HUES48 (cell line): Measurements from ENCODE around the gene GXYLT1.
"Not testable (repeated sequence)": the region's sequence is repeated elsewhere in the genome, so short reads cannot be mapped to it uniquely, and the experiment has no call there.

Experiments
- H3K27ac ChIP-seq: one replicate; pipeline ENCODE4 v1.7.0; 2013; ENCODE audit warnings: low read depth, low read length, inconsistent platforms
- H3K27me3 ChIP-seq: 2 replicates; pipeline ENCODE4 v1.6.1; 2013; ENCODE audit warnings: mild to moderate bottlenecking, low read length; ENCODE audit not compliant: control insufficient read depth, insufficient read depth
- H3K36me3 ChIP-seq: 2 replicates; pipeline ENCODE4 v1.6.1; 2013; ENCODE audit warnings: low read length; ENCODE audit not compliant: control insufficient read depth, insufficient read depth
- H3K4me1 ChIP-seq: 2 replicates; pipeline ENCODE4 v1.6.1; 2013; ENCODE audit warnings: mild to moderate bottlenecking, low read length; ENCODE audit not compliant: control insufficient read depth, insufficient read depth
- H3K4me3 ChIP-seq: 2 replicates; pipeline ENCODE4 v1.5.1; 2013; ENCODE audit warnings: mild to moderate bottlenecking, low read depth, low read length
- H3K9ac ChIP-seq: 2 replicates; pipeline ENCODE4 v1.6.1; 2013; ENCODE audit warnings: mild to moderate bottlenecking, low read depth, low read length, moderate library complexity
- H3K9me3 ChIP-seq: 2 replicates; pipeline ENCODE4 v1.6.1; 2013; ENCODE audit warnings: low read length; ENCODE audit not compliant: control insufficient read depth, insufficient read depth

GXYLT1 gene

GRCh38 chr12:42124764-42125387, 19.8 kb downstream of the GXYLT1 start:
- Histone ChIP-seq H3K9me3 (no peaks in the 10 kb centered on the region), H3K27me3 (no peaks in the 10 kb centered on the region), H3K4me3 (no peak overlapping the region; the same call in 1 of the 2 replicates), H3K27ac (peak overlapping the region; percentile 56), H3K4me1 (peaks cover 30% of the 10 kb centered on the region), H3K9ac (no peak overlapping the region), H3K36me3 (no peaks in the 10 kb centered on the region)

DNA sequence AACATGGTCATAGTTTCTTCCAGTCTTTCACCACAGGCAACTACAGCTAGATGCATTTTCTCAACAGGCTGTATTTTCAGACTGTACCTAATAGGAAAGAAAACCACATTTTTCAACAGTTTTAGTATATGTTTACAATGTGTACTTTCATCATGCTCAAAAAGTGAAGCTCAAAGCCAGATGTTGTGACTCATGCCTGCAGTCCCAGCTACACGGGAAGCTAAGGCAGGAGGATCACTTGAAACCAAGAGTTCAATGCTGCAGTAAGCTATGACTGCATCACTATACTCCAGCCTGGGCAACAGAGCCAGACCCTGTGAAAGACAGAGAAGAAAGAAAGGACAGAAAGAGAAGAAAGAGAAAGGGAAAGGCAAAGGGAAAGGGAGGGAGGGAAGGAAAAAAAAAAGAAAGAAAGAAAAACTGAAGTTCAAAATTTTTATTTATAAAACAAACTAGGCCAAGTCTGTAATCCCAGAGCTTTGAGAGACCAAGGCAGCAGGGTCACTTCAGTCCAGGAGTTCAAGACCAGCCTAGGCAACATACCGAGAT, 25.5 kb downstream of the GXYLT1 start:
- Histone ChIP-seq H3K9ac (no peak overlapping the region), H3K36me3 (peaks cover 6% of the 10 kb centered on the region; the same call in 1 of the 2 replicates), H3K9me3 (no peaks in the 10 kb centered on the region), H3K4me1 (peaks cover 3% of the 10 kb centered on the region; the same call in 1 of the 2 replicates), H3K27me3 (no peaks in the 10 kb centered on the region), H3K4me3 (no peak overlapping the region), H3K27ac (no peak overlapping the region)

GRCh38 chr12:42118136-42118879, 26.4 kb downstream of the GXYLT1 start:
- H3K27me3 ChIP-seq: no peaks in the 10 kb centered on the region
- H3K9ac ChIP-seq: no peak overlapping the region
- H3K9me3 ChIP-seq: no peaks in the 10 kb centered on the region
- H3K36me3 ChIP-seq: peaks cover 6% of the 10 kb centered on the region; the same call in 1 of the 2 replicates
- H3K27ac ChIP-seq: no peak overlapping the region
- H3K4me3 ChIP-seq: no peak overlapping the region
- no peaks in the 10 kb centered on the region for H3K4me1 ChIP-seq

DNA sequence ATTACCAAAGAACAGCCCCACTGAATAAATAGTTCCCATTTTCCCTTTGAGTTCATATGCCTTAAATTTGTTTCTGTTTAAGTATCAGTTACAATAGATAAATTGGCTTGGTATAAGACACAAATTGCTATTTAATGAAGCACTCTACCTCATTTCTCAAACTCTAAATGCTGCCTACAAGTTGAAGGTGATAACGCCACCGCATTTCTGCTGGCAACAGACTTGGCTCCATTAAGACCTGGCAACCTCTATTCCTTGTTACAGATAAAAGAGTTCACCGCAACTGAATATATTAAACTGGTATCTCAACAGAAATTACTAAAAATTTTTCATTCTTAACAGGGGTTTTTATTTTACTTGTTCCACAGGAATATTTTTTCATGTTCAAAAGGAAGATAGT, 35.6 kb downstream of the GXYLT1 start:
- Histone ChIP-seq H3K9me3 (peaks cover 19% of the 10 kb centered on the region; the same call in 1 of the 2 replicates), H3K4me3 (no peak overlapping the region), H3K4me1 (no peaks in the 10 kb centered on the region), H3K36me3 (no peaks in the 10 kb centered on the region; the same call in 1 of the 2 replicates), H3K27me3 (no peaks in the 10 kb centered on the region), H3K27ac (no peak overlapping the region), H3K9ac (no peak overlapping the region)

- H3K9me3 ChIP-seq: peaks cover 19% of the 10 kb centered on the region; the same call in 1 of the 2 replicates
- not testable (repeated sequence) for H3K9ac ChIP-seq, H3K27me3 ChIP-seq, H3K27ac ChIP-seq, H3K36me3 ChIP-seq, H3K4me1 ChIP-seq, H3K4me3 ChIP-seq
Measured at GRCh38 chr12:42106791-42107190, 37.9 kb downstream of the GXYLT1 start.

- no peak overlapping the region for H3K9ac ChIP-seq
- H3K4me3 ChIP-seq: no peak overlapping the region
- H3K27ac ChIP-seq: no peak overlapping the region
- no peaks in the 10 kb centered on the region for H3K9me3 ChIP-seq
- no peaks in the 10 kb centered on the region for H3K27me3 ChIP-seq
- H3K4me1 ChIP-seq: no peaks in the 10 kb centered on the region
- H3K36me3 ChIP-seq: no peaks in the 10 kb centered on the region
Measured at GRCh38 chr12:42104784-42105183, 39.9 kb downstream of the GXYLT1 start.

DNA sequence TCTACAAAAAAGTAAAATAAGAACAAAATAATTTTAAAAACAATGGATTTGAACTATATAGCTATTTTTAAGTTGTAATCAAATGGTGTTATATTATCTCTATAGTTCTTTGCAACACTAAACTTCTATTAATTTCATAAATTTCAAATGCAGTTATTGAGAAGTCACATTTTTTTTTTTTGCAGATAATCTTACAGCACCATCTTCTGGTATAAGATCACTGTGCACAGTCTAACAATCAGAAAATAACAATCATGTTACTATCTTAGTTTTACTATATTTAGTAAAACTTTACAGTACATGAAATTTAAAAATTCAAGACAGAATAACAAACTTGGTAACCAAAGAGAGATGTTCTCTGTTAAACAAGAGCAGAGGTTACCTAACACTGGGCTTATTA, 40.6 kb downstream of the GXYLT1 start:
- H3K27ac ChIP-seq: no peak overlapping the region
- H3K4me1 ChIP-seq: no peaks in the 10 kb centered on the region
- H3K9me3 ChIP-seq: no peaks in the 10 kb centered on the region

GRCh38 chr12:42103155-42103554, 41.5 kb downstream of the GXYLT1 start:
- no peaks in the 10 kb centered on the region for H3K9me3 ChIP-seq
- H3K4me3 ChIP-seq: no peak overlapping the region
- no peaks in the 10 kb centered on the region for H3K27me3 ChIP-seq
- no peak overlapping the region for H3K27ac ChIP-seq
- no peaks in the 10 kb centered on the region for H3K36me3 ChIP-seq
- no peak overlapping the region for H3K9ac ChIP-seq
- H3K4me1 ChIP-seq: no peaks in the 10 kb centered on the region

More for the DNA sequence above, 40.6 kb downstream of the GXYLT1 start:
- H3K27me3 ChIP-seq: no peaks in the 10 kb centered on the region
- no peaks in the 10 kb centered on the region for H3K36me3 ChIP-seq
- no peak overlapping the region for H3K4me3 ChIP-seq
- H3K9ac ChIP-seq: no peak overlapping the region

DNA sequence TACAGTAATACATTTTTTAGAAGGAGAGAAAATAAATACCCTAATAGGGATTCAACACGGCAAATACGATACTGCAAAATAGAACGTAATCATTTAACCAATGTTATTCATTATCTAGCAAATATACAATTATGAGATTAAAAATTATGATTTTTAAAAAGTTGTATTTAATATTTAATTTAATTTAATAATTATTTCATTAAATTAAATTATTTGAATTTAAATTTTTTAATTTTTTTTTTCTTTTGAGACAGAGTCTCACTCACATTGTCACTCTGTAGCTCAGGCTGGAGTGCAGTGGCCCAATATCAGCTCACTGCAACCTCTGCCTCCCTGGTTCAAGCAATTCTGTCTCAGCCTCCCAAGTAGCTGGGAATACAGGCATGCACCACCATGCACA, 42.0 kb downstream of the GXYLT1 start:
- no peaks in the 10 kb centered on the region for H3K27me3 ChIP-seq
- H3K9me3 ChIP-seq: no peaks in the 10 kb centered on the region
- H3K9ac ChIP-seq: no peak overlapping the region
- no peaks in the 10 kb centered on the region for H3K36me3 ChIP-seq
- no peaks in the 10 kb centered on the region for H3K4me1 ChIP-seq
- H3K27ac ChIP-seq: no peak overlapping the region
- no peak overlapping the region for H3K4me3 ChIP-seq

GRCh38 chr12:42099433-42099832, 45.2 kb downstream of the GXYLT1 start:
- no peaks in the 10 kb centered on the region for H3K4me1 ChIP-seq
- H3K9ac ChIP-seq: no peak overlapping the region
- no peak overlapping the region for H3K27ac ChIP-seq
- H3K36me3 ChIP-seq: peaks cover 10% of the 10 kb centered on the region; the same call in 1 of the 2 replicates
- no peaks in the 10 kb centered on the region for H3K9me3 ChIP-seq
- no peaks in the 10 kb centered on the region for H3K27me3 ChIP-seq
- no peak overlapping the region for H3K4me3 ChIP-seq

DNA sequence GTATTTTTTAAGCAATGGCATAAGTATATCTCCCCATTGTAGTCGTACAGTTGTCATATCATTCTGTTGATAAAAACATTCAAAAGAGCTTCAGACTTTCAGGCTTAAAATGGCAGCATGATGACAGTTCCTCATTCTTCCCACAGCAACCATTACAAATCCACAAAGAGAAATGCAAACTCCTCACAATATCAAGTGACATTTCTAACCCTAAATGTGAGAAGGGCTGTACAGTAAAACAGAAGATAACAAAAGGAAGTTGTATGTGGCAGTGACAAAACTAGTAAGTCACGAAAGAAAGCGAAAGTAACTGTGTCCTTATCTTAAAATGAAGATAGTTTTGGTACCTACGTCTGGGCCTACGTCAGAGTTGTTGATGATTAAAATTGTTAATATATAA, 46.7 kb downstream of the GXYLT1 start:
- Histone ChIP-seq H3K4me1 (no peaks in the 10 kb centered on the region), H3K9ac (no peak overlapping the region), H3K27ac (no peak overlapping the region), H3K9me3 (no peaks in the 10 kb centered on the region), H3K36me3 (peaks cover 10% of the 10 kb centered on the region; the same call in 1 of the 2 replicates), H3K27me3 (no peaks in the 10 kb centered on the region), H3K4me3 (no peak overlapping the region)
